ENCODE results near the gene CECR2. TPM values are rescaled to one million over a fixed set of nuclear protein-coding genes. Genes with fewer than 3 reads are reported as not detected.

Gene CECR2
- 10 to 100 TPM in 3 of 6 donors, 1 to 10 TPM in 3; 5.8 to 35.6 (median 11.6) TPM for total RNA-seq

DNA sequence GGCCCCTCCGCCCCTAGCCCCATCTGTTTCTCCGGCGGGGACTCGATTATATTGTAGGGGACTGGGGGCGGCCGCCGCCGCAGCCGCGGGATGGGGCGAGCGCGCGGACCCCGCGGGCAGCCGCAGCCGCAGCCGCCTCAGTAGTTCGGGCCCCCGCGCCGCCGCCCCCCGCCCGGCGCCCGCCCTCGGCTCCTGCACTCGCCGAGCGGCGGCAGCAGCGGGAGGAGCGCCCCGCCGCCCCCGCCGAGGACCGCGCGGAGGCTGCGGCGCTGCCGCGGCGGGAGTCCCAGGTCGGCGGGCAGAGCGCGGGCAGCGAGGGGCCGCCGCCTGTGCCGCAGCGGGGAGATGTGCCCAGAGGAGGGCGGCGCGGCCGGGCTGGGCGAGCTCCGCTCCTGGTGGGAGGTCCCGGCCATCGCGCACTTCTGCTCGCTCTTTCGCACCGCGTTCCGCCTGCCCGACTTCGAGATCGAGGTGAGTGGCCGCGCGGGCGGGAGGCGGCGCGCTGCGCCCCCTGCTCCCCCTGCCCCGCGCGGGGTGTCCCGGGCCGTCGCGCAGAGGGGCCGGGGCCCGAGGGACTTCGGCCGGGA is at the start of gene CECR2:
Gene CECR2 (plus strand): TSS at position 22 of the 587 bp plus-strand sequence. CDS start 324 bp downstream, at position 346.
- DNase-seq (peak in 1 of 2 donors; percentile 90), ATAC-seq (ENCODE audit: low FRiP score in 2 of 2) (peak in 1 of 2 donors; percentile 34)
- Histone ChIP-seq H3K27ac (peak within 1 kb of the TSS; percentile 80 to 94 (median 89)), H3K9me3 (no peaks in the 10 kb centered on the region), H3K4me1 (peaks cover 10 to 53% (median 21%) of the 10 kb centered on the region in 4 donors), H3K27me3 (peaks cover 0 to 20% (median 9%) of the 10 kb centered on the region in 4 donors), H3K4me3 (peak within 1 kb of the TSS; percentile 76 to 89 (median 84)), H3K36me3 (no peaks in the 10 kb centered on the region)
- TF ChIP-seq, protein P1, sequence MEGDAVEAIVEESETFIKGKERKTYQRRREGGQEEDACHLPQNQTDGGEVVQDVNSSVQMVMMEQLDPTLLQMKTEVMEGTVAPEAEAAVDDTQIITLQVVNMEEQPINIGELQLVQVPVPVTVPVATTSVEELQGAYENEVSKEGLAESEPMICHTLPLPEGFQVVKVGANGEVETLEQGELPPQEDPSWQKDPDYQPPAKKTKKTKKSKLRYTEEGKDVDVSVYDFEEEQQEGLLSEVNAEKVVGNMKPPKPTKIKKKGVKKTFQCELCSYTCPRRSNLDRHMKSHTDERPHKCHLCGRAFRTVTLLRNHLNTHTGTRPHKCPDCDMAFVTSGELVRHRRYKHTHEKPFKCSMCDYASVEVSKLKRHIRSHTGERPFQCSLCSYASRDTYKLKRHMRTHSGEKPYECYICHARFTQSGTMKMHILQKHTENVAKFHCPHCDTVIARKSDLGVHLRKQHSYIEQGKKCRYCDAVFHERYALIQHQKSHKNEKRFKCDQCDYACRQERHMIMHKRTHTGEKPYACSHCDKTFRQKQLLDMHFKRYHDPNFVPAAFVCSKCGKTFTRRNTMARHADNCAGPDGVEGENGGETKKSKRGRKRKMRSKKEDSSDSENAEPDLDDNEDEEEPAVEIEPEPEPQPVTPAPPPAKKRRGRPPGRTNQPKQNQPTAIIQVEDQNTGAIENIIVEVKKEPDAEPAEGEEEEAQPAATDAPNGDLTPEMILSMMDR (IDR thresholded peaks at IDR 0.05): peak in 1 of 6 experiments; percentile 23
- TF ChIP-seq EP300 (IDR thresholded peaks at IDR 0.05): no peak
- TF ChIP-seq POLR2A (IDR thresholded peaks at IDR 0.05): peak in 1 of 4 donors; percentile 27
- no CpG with 5 or more reads among the region's 92 CpGs for WGBS, 2 donors

DNA sequence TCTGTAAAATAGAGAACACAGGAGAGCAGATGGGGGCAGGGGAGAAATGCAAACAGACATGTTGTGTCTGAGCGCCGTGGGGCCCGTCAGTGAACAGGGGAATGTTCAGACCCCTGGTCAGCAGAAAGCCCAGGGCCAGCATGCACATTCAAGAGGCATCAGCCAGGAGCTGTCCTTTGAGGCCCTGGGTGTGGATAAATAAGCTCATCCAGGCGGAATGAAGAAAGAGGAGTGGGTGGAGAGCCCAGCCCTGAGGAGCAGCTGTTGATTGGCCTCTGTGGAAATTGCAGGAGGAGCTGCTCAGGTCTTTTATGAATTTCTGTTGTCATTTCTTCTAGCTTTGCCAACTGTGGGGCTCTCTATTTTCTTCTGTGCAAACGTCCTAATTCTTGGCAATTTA is 49.7 kb upstream of the CECR2 start:
- WGBS, 2 donors: 46 to 68% methylated on average over 5 of the region's 5 CpGs
- H3K4me1 ChIP-seq: peaks cover 0 to 3% (median 0%) of the 10 kb centered on the region in 4 donors
- peak in 1 of 2 donors; percentile 43 for ATAC-seq (ENCODE audit: low FRiP score in 2 of 2)
- H3K9me3 ChIP-seq: no peaks in the 10 kb centered on the region
- DNase-seq: no peak
- no peaks in the 10 kb centered on the region for H3K27me3 ChIP-seq
- TF ChIP-seq POLR2A (IDR thresholded peaks at IDR 0.05) (no peak), POLR2AphosphoS5 (IDR thresholded peaks at IDR 0.05) (no peak), EP300 (IDR thresholded peaks at IDR 0.05) (no peak)
- TF ChIP-seq, protein P1 (IDR thresholded peaks at IDR 0.05): no peak
- H3K4me3 ChIP-seq: no peak overlapping the region
- no peaks in the 10 kb centered on the region for H3K36me3 ChIP-seq
- H3K27ac ChIP-seq: no peak overlapping the region

DNA sequence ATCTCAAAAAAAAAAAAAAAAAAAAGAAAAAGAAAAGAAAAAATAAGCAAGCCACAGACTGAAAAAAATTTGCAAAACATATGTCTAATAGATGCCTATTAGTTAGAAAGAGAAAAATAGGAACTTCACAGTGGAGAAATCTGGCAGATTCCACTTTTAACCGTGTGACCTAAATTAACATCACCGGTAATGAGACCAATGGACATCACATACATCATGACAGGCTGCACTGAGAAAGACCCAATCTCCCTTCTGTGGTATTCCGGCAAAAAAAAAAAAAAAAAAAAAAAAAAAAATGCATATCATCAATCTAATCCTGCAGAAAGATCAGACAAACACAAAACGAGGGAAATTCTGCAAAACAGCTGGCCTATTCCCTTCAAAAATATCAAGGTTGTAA is 46.7 kb upstream of the CECR2 start:
- Histone ChIP-seq H3K36me3 (no peaks in the 10 kb centered on the region), H3K4me3 (no peak overlapping the region), H3K27ac (no peak overlapping the region), H3K4me1 (peaks cover 0 to 3% (median 0%) of the 10 kb centered on the region in 4 donors), H3K9me3 (no peaks in the 10 kb centered on the region), H3K27me3 (no peaks in the 10 kb centered on the region)
- DNase-seq (no peak), ATAC-seq (ENCODE audit: low FRiP score in 2 of 2) (no peak)
- TF ChIP-seq POLR2A (IDR thresholded peaks at IDR 0.05) (no peak), POLR2AphosphoS5 (IDR thresholded peaks at IDR 0.05) (no peak), EP300 (IDR thresholded peaks at IDR 0.05) (no peak)
- TF ChIP-seq, protein P1 (IDR thresholded peaks at IDR 0.05): no peak
- 54 to 61% methylated on average over 4 of the region's 4 CpGs for WGBS, 2 donors

DNA sequence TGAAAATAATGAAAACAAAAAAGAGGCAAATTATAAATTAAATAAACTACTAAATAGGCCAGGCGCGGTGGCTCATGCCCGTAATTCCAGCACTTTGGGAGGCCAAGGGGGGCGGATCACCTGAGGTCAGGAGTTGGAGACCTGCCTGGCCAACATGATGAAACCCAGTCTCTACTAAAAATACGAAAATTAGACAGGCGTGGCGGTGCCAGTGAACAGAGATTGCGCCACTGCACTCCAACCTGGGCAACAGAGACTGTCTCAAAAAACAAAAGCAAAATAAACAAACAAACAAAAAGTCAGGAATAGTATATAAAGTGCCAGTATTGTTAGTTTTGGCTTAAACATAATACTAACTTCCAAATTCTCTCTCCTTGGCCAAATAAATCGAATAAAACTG is 37.6 kb upstream of the CECR2 start:
- 91 to 95% methylated on average over 9 of the region's 9 CpGs for WGBS, 2 donors
- ATAC-seq (ENCODE audit: low FRiP score in 2 of 2) (no peak), DNase-seq (no peak)
- no peak overlapping the region for H3K27ac ChIP-seq
- H3K27me3 ChIP-seq: no peaks in the 10 kb centered on the region
- no peaks in the 10 kb centered on the region for H3K4me1 ChIP-seq
- no peak overlapping the region for H3K4me3 ChIP-seq
- no peaks in the 10 kb centered on the region for H3K36me3 ChIP-seq
- TF ChIP-seq, protein P1 (IDR thresholded peaks at IDR 0.05): no peak
- TF ChIP-seq EP300 (IDR thresholded peaks at IDR 0.05) (no peak), POLR2A (IDR thresholded peaks at IDR 0.05) (no peak), POLR2AphosphoS5 (IDR thresholded peaks at IDR 0.05) (no peak)
- no peaks in the 10 kb centered on the region for H3K9me3 ChIP-seq

Data from upper lobe of left lung (tissue), 6 donors.